HEK293T (cell line): ENCODE data around the gene KCTD12.

ENCODE experiments used
- CTBP1 ChIP-seq: fragments of 450-650 bp; IDR thresholded peaks from 2 replicates; pipeline ENCODE4 v1.6.1; 2016; ENCODE audit warnings: borderline replicate concordance
- ELF4 ChIP-seq: fragments of 450-650 bp; IDR thresholded peaks from 2 replicates; pipeline ENCODE4 v1.6.1; 2017; ENCODE audit warnings: antibody characterized with exemption
- FOXA1 ChIP-seq: fragments of 450-650 bp; IDR thresholded peaks from 2 replicates; pipeline ENCODE4 v1.6.1; 2016; ENCODE audit warnings: mild to moderate bottlenecking
- FOXK2 ChIP-seq: fragments of 450-650 bp; IDR thresholded peaks from 2 replicates; pipeline ENCODE4 v1.6.1; 2016; ENCODE audit warnings: mild to moderate bottlenecking
- L3MBTL2 ChIP-seq: fragments of 450-650 bp; conservative IDR thresholded peaks from 2 replicates; pipeline ENCODE4 v1.6.1; 2016; ENCODE audit warnings: mild to moderate bottlenecking
- LEF1 ChIP-seq: fragments of 450-650 bp; IDR thresholded peaks from 2 replicates; pipeline ENCODE4 v1.6.1; 2017; ENCODE audit warnings: mild to moderate bottlenecking, borderline replicate concordance
- NFRKB ChIP-seq: fragments of 450-650 bp; IDR thresholded peaks from 2 replicates; pipeline ENCODE4 v1.6.1; 2016; ENCODE audit warnings: mild to moderate bottlenecking, moderate library complexity
- SP1 ChIP-seq: fragments of 450-650 bp; IDR thresholded peaks from 2 replicates; pipeline ENCODE4 v1.6.1; 2017
- SUZ12 ChIP-seq: fragments of 450-650 bp; IDR thresholded peaks from 2 replicates; pipeline ENCODE4 v1.6.1; 2016; ENCODE audit warnings: mild to moderate bottlenecking
- TARDBP ChIP-seq: fragments of 450-650 bp; IDR thresholded peaks from 2 replicates; pipeline ENCODE4 v1.6.1; 2016

DNA sequence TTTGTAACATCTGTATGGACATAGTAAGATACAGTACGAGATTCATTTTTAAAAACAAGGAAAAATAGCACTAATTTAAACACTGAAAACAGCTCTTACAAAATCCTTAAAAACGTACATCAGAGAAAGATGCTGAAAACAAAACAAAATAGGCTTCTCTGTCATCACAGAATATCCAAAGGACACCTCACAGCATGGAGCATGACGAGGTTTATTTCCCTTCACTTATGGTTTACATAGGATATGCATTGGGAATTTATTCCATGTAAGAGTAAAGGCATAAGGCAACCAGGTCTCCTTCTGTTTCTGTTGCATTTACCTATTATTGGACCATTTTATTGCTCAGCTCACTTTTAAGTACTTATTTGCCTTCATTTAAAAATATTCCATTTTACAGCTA is 3.0 kb downstream of the KCTD12 start:
- TF ChIP-seq LEF1, result no peak
- no peak for TF ChIP-seq ELF4
- no peak for TF ChIP-seq FOXK2
- no peak for TF ChIP-seq CTBP1
- TF ChIP-seq SUZ12, result no peak
- TF ChIP-seq SP1, result no peak
- TF ChIP-seq TARDBP, result no peak
- TF ChIP-seq FOXA1, result no peak
- TF ChIP-seq NFRKB, result no peak
- TF ChIP-seq L3MBTL2, result no peak
